Small intestine (tissue), 16 donors: ENCODE results near the gene CCDC71L. TPM values are rescaled to one million over a fixed set of nuclear protein-coding genes. Genes with fewer than 3 reads are reported as not detected.
"Not testable (repeated sequence)": the region's sequence is repeated elsewhere in the genome, so short reads cannot be mapped to it uniquely, and the experiment has no call there.

Experiments
- DNase-seq, 2 donors: peaks; one replicate each; pipeline versions ENCODE4 v3.0.0 to v3.0.0-alpha.2; 2013
- FAIRE-seq: peaks from 2 replicates; lab custom pipeline; 2012; peaks lifted over from hg19 to GRCh38; lab: Jason Lieb, UNC
- H3K27ac ChIP-seq, 3 donors: one replicate each; pipeline ENCODE4 v1.5.1; 2013; ENCODE audit warnings: low read length in 2 of 3, mild to moderate bottlenecking in 2 of 3, control low read depth in 1 of 3, inconsistent platforms in 1 of 3, low read depth in 1 of 3, moderate library complexity in 1 of 3
- H3K27me3 ChIP-seq, 3 donors: one replicate each; pipeline ENCODE4 v1.6.1; 2013; ENCODE audit warnings: low read length in 3 of 3, inconsistent platforms in 1 of 3; ENCODE audit not compliant: control insufficient read depth in 3 of 3, insufficient read depth in 3 of 3
- H3K36me3 ChIP-seq, 3 donors: one replicate each; pipeline ENCODE4 v1.6.1; 2013; ENCODE audit warnings: low read length in 3 of 3, inconsistent platforms in 1 of 3, low read depth in 1 of 3, mild to moderate bottlenecking in 1 of 3, moderate library complexity in 1 of 3; ENCODE audit not compliant: control insufficient read depth in 3 of 3, insufficient read depth in 2 of 3
- H3K4me1 ChIP-seq, 3 donors: one replicate each; pipeline ENCODE4 v1.6.1; 2013; ENCODE audit warnings: low read length in 2 of 3, inconsistent platforms in 1 of 3, low read depth in 1 of 3, mild to moderate bottlenecking in 1 of 3, moderate library complexity in 1 of 3; ENCODE audit not compliant: control insufficient read depth in 3 of 3, insufficient read depth in 2 of 3
- H3K4me3 ChIP-seq, 3 donors: one replicate each; pipeline ENCODE4 v1.5.1; 2013; ENCODE audit warnings: low read length in 3 of 3, control low read depth in 1 of 3, inconsistent platforms in 1 of 3, low read depth in 1 of 3, mild to moderate bottlenecking in 1 of 3, moderate library complexity in 1 of 3
- H3K9me3 ChIP-seq, 2 donors: one replicate each; pipeline ENCODE4 v1.6.1; 2013; ENCODE audit warnings: low read depth in 1 of 2, low read length in 1 of 2; ENCODE audit not compliant: control insufficient read depth in 2 of 2, insufficient read depth in 1 of 2
- WGBS, 3 donors: extraction: QIAGEN DNeasy Blood & Tissue Kit; methylation state at CpG; one replicate each; pipeline ENCODE4 v1.1.7; 2013; 5-methylcytosine and 5-hydroxymethylcytosine counted together
- long read RNA-seq, 10 donors: transcript quantifications; one replicate each; lab custom pipeline, GENCODE V29; 2026
- polyA plus RNA-seq, 4 donors: library from polyadenylated mRNA; stranded (reverse) in 3 of 4; unstranded in 1 of 4; fragments of 200-250 nt in 3 of 4; fragments of 120-200 nt in 1 of 4; gene quantifications; one replicate each; pipeline versions ENCODE4 v1.2.1 to v1.2.3, GENCODE V29; 2013
- donor health status: healthy with polysubstance abuse.
- donor health status: control.
- donor health status: control.
- donor health status: Bipolar disorder and iron deficiency.
- donor health status: healthy.

The CCDC71L gene
- polyA plus RNA-seq: 10 to 100 TPM in 2 of 4 donors, 1 to 10 TPM in 2; 5.1 to 15.0 (median 12.2) TPM
- long read RNA-seq, donor 1, full-length matches to known transcripts: 54 of 54 reads
- long read RNA-seq, donor 1, partial matches to known transcripts: 0 of 54 reads
- long read RNA-seq, donor 1, other reads (novel, unspliced or antisense): 0 of 54 reads
- long read RNA-seq, donor 2, full-length matches to known transcripts: 6 of 6 reads
- long read RNA-seq, donor 2, partial matches to known transcripts: 0 of 6 reads
- long read RNA-seq, donor 2, other reads (novel, unspliced or antisense): 0 of 6 reads
- long read RNA-seq, donor 3, full-length matches to known transcripts: 9 of 9 reads
- long read RNA-seq, donor 3, partial matches to known transcripts: 0 of 9 reads
- long read RNA-seq, donor 3, other reads (novel, unspliced or antisense): 0 of 9 reads
- long read RNA-seq, donor 4: 0 reads
- long read RNA-seq, donor 5, full-length matches to known transcripts: 4 of 4 reads
- long read RNA-seq, donor 5, partial matches to known transcripts: 0 of 4 reads
- long read RNA-seq, donor 5, other reads (novel, unspliced or antisense): 0 of 4 reads
- long read RNA-seq, donor 6, full-length matches to known transcripts: 11 of 11 reads
- long read RNA-seq, donor 6, partial matches to known transcripts: 0 of 11 reads
- long read RNA-seq, donor 6, other reads (novel, unspliced or antisense): 0 of 11 reads
- long read RNA-seq, donor 7, full-length matches to known transcripts: 9 of 9 reads
- long read RNA-seq, donor 7, partial matches to known transcripts: 0 of 9 reads
- long read RNA-seq, donor 7, other reads (novel, unspliced or antisense): 0 of 9 reads
- long read RNA-seq, donor 8: 0 reads
- long read RNA-seq, donor 9, full-length matches to known transcripts: 3 of 3 reads
- long read RNA-seq, donor 9, partial matches to known transcripts: 0 of 3 reads
- long read RNA-seq, donor 9, other reads (novel, unspliced or antisense): 0 of 3 reads
- long read RNA-seq, donor 10, full-length matches to known transcripts: 12 of 12 reads
- long read RNA-seq, donor 10, partial matches to known transcripts: 0 of 12 reads
- long read RNA-seq, donor 10, other reads (novel, unspliced or antisense): 0 of 12 reads

DNA sequence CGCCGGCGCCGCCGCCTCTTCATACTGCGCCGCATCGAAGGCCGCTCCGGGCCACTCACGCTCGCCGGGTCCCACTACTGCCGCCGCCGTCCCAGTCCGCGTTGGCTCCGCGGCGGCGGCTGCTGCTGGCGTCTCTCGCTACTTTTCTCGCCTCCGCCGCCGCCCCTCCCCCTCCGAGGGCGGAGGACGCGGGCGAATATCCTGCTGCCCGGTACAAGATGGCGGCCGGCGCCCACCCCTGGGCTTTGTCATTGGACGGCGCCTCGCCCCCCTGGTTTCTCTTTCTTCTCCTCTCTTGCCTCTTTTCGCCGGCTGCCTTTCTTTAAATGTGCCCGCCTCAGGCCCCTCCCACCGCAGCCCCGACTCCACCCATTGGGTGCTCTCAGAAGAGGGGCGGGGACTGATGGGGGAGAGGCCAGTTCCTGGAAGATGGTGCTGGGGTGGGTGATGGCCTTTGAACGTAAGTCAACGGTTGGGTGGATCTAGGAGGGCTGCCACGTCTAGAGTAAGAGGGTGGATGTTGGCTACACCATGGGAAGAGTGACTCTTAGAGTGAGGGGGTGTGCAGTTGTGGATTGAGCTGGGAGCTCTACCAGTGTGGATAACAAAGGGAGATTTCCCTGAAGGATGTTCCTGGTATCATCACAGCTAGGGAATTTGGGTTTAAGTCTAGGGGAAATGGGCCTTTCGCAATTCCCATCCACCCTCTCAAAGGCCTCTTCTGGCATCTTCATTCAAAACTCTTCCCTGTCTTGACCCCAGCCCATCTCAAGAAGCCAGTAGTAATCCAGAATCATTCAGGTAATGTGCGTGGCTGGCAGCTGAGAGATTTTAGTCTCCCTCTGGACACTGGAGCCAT lies at the start of gene CCDC71L:
CCDC71L (minus strand) TSS at position 297 of the 859 bp plus-strand sequence; CDS start at position 35, 262 bp downstream.
- no peak for FAIRE-seq

DNA sequence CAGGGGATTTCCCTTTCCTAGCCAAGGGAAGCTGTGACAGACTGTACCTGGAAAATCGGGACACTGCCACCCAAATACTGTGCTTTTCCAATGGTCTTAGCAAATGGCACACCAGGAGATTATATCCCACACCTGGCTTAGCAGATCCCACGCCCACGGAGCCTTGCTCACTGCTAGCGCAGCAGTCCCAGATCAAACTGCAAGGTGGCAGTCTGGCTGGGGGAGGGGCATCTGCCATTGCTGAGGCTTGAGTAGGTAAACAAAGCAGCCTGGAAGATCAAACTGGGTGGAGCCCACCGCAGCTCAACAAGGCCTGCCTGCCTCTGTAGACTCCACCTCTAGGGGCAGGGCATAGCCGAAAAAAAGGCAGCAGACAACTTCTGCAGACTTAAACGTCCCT lies 48.6 kb upstream of the CCDC71L start:
- not testable (repeated sequence) for H3K9me3 ChIP-seq, H3K27me3 ChIP-seq, H3K4me1 ChIP-seq, DNase-seq, H3K27ac ChIP-seq, H3K4me3 ChIP-seq, FAIRE-seq, H3K36me3 ChIP-seq
- 77 to 89% (median 81%) methylated on average over 7 of the region's 7 CpGs for WGBS, 3 donors

More for the DNA sequence above, at the start of gene CCDC71L:
- Histone ChIP-seq H3K27me3 (no peaks in the 10 kb centered on the region), H3K36me3 (no peaks in the 10 kb centered on the region), H3K4me1 (peaks cover 2 to 7% (median 4%) of the 10 kb centered on the region in 3 donors), H3K4me3 (peak within 1 kb of the TSS; percentile 64 to 95 (median 78)), H3K9me3 (peaks cover 0 to 6% of the 10 kb centered on the region in 2 donors), H3K27ac (peak within 1 kb of the TSS; percentile 84 to 98 (median 97))
- 4% methylated on average over 37 to 51 of the region's 51 CpGs for WGBS, 3 donors
- DNase-seq: peak; percentile 94 to 95

DNA sequence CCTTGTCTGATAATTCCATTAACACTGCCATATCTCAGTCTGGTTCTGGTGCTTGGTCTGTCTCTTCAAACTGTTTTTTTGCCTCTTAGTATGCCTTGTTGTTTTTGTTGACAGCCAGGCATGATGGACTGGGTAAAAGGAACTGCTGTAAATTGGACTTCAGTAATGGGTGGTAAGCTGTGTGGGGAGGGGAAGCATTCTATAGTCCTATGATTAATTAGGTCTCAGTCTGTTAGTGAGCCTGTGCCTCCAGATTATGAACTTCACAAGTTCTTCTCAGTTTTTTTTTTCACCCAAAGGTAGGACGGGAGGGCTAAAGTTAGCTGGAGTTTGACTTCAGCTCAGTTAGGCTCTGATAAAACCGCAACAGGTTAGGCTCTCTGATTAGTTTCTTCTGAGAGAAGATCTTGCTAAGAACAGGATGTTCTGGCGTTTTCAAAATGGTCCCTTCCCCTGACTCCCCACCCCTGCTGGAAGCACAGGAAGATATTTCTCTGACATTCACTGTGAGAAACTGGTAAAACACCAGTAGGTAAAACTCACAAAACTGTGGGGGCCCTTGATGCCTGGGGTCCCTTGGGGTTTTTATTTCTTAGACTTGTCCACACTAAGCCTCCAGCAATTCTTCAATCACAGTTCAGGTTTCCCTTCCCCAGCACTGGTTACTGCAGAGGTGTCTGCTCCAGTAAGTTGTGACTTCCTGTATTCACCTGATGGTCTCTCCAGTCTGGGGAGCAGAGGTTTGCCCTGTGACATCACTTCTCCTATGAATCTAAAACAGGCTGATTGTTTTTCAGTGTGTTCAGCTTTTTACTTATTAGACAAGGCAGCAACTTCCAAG lies 43.3 kb upstream of the CCDC71L start:
- no peaks in the 10 kb centered on the region for H3K9me3 ChIP-seq
- no peaks in the 10 kb centered on the region for H3K4me1 ChIP-seq
- no peaks in the 10 kb centered on the region for H3K27me3 ChIP-seq
- no peak overlapping the region for H3K27ac ChIP-seq
- no peak overlapping the region for H3K4me3 ChIP-seq
- DNase-seq (peak in 1 of 2 donors; percentile 11), FAIRE-seq (no peak)
- WGBS, 3 donors: 50 to 66% (median 51%) methylated on average over 3 of the region's 3 CpGs
- no peaks in the 10 kb centered on the region for H3K36me3 ChIP-seq

DNA sequence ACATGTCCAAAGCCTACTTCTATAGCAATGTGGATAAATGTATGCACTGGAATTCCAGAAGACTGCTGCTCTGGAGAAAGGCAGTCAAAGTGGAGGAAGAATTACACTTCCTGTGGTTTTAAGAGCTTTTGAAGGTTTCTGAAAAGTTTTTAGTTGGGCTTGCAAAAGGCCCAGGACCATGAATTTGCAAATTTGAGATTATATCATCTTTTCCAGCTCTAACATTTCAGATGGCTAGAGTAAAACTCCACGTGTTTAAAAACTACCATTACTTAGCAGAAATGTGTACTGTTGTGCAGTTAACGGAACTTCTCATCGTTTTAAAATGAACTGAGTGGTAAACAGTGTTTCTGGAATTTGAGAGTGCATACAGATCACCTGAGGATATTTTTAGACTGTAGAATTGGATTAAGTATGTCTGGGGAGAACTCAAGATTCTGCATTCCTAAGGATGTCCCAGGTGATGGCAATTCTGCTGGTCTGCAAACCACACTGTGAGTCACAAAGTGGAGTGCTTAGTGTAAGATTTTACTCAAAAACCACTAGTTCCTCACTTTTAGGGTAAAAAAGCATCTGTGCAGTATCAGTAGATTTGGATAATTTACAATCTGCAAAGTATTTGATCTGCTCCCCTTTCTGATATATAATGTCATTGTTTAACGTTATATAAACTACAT lies 32.9 kb upstream of the CCDC71L start:
- no peaks in the 10 kb centered on the region for H3K36me3 ChIP-seq
- H3K27me3 ChIP-seq: peaks cover 0 to 3% (median 0%) of the 10 kb centered on the region in 3 donors
- WGBS, 3 donors: 69 to 82% (median 77%) methylated on average over 4 of the region's 4 CpGs
- DNase-seq (no peak), FAIRE-seq (no peak)
- H3K9me3 ChIP-seq: peaks cover 0 to 3% of the 10 kb centered on the region in 2 donors
- H3K4me3 ChIP-seq: no peak overlapping the region
- H3K27ac ChIP-seq: no peak overlapping the region
- no peaks in the 10 kb centered on the region for H3K4me1 ChIP-seq

DNA sequence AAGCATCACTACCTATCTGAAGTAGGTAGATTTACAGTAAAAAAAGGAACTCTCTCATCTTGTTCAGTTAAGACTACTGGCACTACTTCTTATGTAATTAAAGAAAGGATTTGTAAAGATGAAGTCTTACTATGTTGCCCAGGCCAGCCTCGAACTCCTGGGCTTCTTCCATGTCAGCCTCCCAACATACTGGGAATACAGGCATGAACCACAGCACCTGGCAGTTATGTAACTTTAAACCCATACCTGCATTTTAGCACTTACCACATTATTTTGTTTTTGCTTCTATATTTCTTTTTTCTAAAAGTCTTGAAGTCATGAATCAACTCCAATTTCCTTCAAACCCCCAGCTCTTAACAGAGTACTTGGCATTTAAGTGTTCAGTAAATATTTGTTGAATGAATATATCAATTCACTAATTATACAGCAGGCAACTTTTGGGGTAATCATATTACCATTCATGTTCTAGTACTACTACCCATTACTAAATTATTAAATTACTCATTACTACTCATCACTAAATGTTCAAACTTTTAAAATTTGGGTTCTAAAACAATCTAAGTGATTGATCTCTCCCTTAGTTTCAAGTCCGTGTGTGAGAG lies 31.6 kb upstream of the CCDC71L start:
- no peak for DNase-seq
- 72 to 75% (median 75%) methylated on average over 2 of the region's 2 CpGs for WGBS, 3 donors
- Histone ChIP-seq H3K4me1 (no peaks in the 10 kb centered on the region), H3K36me3 (no peaks in the 10 kb centered on the region), H3K4me3 (no peak overlapping the region), H3K27ac (no peak overlapping the region), H3K27me3 (peaks cover 0 to 3% (median 0%) of the 10 kb centered on the region in 3 donors), H3K9me3 (peaks cover 0 to 3% of the 10 kb centered on the region in 2 donors)
- no peak for FAIRE-seq

DNA sequence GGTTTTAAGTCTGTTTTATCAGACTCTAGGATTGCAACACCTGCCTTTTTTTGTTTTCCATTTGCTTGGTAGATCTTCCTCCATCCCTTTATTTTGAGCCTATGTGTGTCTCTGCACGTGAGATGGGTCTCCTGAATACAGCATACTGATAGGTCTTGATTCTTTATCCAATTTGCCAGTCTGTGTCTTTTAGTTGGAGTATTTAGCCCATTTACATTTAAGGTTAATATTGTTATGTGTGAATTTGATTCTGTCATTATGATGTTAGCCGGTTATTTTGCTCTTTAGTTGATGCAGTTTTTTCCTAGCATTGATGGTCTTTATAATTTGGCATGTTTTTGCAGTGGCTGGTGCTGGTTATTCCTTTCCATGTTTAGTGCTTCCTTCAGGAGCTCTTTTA lies 27.2 kb upstream of the CCDC71L start:
- not testable (repeated sequence) for DNase-seq, H3K9me3 ChIP-seq, FAIRE-seq, H3K36me3 ChIP-seq, H3K4me1 ChIP-seq, H3K4me3 ChIP-seq, H3K27me3 ChIP-seq, H3K27ac ChIP-seq
- WGBS, 3 donors: 79 to 96% (median 87%) methylated on average over 1 to 2 of the region's 2 CpGs
